ENCODE results near the gene LCN15.

- TF ChIP-seq CTCF (optimal IDR thresholded peaks at IDR 0.05 in 1 of 3, IDR thresholded peaks at IDR 0.05 in 1 of 3, conservative IDR thresholded peaks at IDR 0.05 in 1 of 3; ENCODE audit: extremely low read depth in 1 of 3, insufficient read depth in 2 of 3, low read length in 3 of 3) (no peak), EZH2 (IDR thresholded peaks at IDR 0.05; ENCODE audit: low read length) (no peak)
Measured at GRCh38 chr9:136792321-136793085, 28.2 kb upstream of the LCN15 start.

Data from keratinocyte (primary cell).